ENCODE data around the gene ADCY5. TPM values are rescaled to one million over a fixed set of nuclear protein-coding genes. Genes with fewer than 3 reads are reported as not detected.

ADCY5 gene
- polyA plus RNA-seq, 2 of the 4 experiments (the other 2 are of a cell fraction): 0.57 to 0.68 TPM

GRCh38 chr3:123416173-123416572 lies 32.7 kb downstream of the ADCY5 start:
- no peaks in the 10 kb centered on the region for H3K9me3 ChIP-seq
- H3K4me3 ChIP-seq: no peak overlapping the region
- CTCF ChIA-PET: no interaction called here
- DNase-seq (ENCODE audit: low read depth in 1 of 2, low spot score in 1 of 2) (no peak), ATAC-seq (no peak), FAIRE-seq (no peak)
- POLR2A ChIA-PET: no interaction called here
- H3K27ac ChIP-seq: no peak overlapping the region
- H3K4me2 ChIP-seq: no peak overlapping the region
- H3K4me1 ChIP-seq: no peaks in the 10 kb centered on the region
- no peak for TF ChIP-seq ZFP36 (IDR thresholded peaks at IDR 0.05; ENCODE audit: borderline replicate concordance, partially characterized antibody)
- no peak for TF ChIP-seq CEBPB (IDR thresholded peaks at IDR 0.05)
- TF ChIP-seq HOXA7 (CRISPR knock-in tag; IDR thresholded peaks at IDR 0.05): no peak
- WGBS (ENCODE audit: missing lambda C conversion rate): 82% methylated on average over 4 of the region's 4 CpGs

- TF ChIP-seq RAD21 (conservative IDR thresholded peaks at IDR 0.05 in 1 of 2, IDR thresholded peaks at IDR 0.05 in 1 of 2) (no peak), REST (IDR thresholded peaks at IDR 0.05) (no peak), CEBPB (IDR thresholded peaks at IDR 0.05) (no peak), JUN (IDR thresholded peaks at IDR 0.05) (no peak), MAFK (IDR thresholded peaks at IDR 0.05; ENCODE audit: partially characterized antibody) (no peak), JUNB (IDR thresholded peaks at IDR 0.05) (no peak), BCL3 (IDR thresholded peaks at IDR 0.05) (no peak), HOXA7 (CRISPR knock-in tag; IDR thresholded peaks at IDR 0.05) (no peak), EHF (CRISPR knock-in tag; IDR thresholded peaks at IDR 0.05) (no peak), KDM5A (IDR thresholded peaks at IDR 0.05) (no peak), SMC3 (IDR thresholded peaks at IDR 0.05) (no peak), HOXB13 (CRISPR knock-in tag; IDR thresholded peaks at IDR 0.05; ENCODE audit: low read depth) (no peak), HOXB5 (CRISPR knock-in tag; IDR thresholded peaks at IDR 0.05) (no peak), HEYL (CRISPR knock-in tag; IDR thresholded peaks at IDR 0.05) (no peak), HMGXB4 (CRISPR knock-in tag; IDR thresholded peaks at IDR 0.05; ENCODE audit: borderline replicate concordance) (no peak), RCOR1 (IDR thresholded peaks at IDR 0.05; ENCODE audit: low read depth, low read length) (no peak), E2F6 (IDR thresholded peaks at IDR 0.05; ENCODE audit: borderline replicate concordance, low read depth) (no peak), FOSB (CRISPR knock-in tag; IDR thresholded peaks at IDR 0.05) (no peak), ATOH8 (CRISPR knock-in tag; IDR thresholded peaks at IDR 0.05; ENCODE audit: low read depth) (no peak)
- H3K4me3 ChIP-seq: no peak overlapping the region
- peaks cover under 1% of the 10 kb centered on the region; the same call in 2 of the 3 replicates for H3K4me1 ChIP-seq
- H3K27ac ChIP-seq: no peak overlapping the region
- ATAC-seq (no peak), DNase-seq (ENCODE audit: low read depth in 1 of 2, low spot score in 1 of 2) (no peak), FAIRE-seq (no peak)
- no peaks in the 10 kb centered on the region for H3K9me3 ChIP-seq
- no peak overlapping the region for H3K4me2 ChIP-seq
- WGBS (ENCODE audit: missing lambda C conversion rate): 62% methylated on average over 13 of the region's 18 CpGs
- ChIA-PET CTCF (interaction anchor here (1.2 to 1.3 kb wide), 2 partner anchors 62 to 74 kb away, joined by 3 read pairs; no protein-coding TSS in a partner anchor), POLR2A (no interaction called here)
These were observed 33.7 kb downstream of the ADCY5 start for GRCh38 chr3:123414973-123415775.

Data from A549 (cell line).